ENCODE data around the gene C12orf43.
"Not testable (repeated sequence)": the region's sequence is repeated elsewhere in the genome, so short reads cannot be mapped to it uniquely, and the experiment has no call there.

C12orf43 gene

GRCh38 chr12:121015825-121016766, at the start of gene C12orf43:
Gene C12orf43, minus strand, starts transcription at chr12:121016487. Its CDS starts 13 bp downstream, at chr12:121016474.
- intact Hi-C loops (cut with DNase I), result no loop called here
- DNase-seq, result peak; percentile 89 to 99 (median 96)

- intact Hi-C loops (cut with DNase I), result no loop called here
- DNase-seq, result no peak
These were observed 49.1 kb upstream of the C12orf43 start for GRCh38 chr12:121065345-121065744.

DNA sequence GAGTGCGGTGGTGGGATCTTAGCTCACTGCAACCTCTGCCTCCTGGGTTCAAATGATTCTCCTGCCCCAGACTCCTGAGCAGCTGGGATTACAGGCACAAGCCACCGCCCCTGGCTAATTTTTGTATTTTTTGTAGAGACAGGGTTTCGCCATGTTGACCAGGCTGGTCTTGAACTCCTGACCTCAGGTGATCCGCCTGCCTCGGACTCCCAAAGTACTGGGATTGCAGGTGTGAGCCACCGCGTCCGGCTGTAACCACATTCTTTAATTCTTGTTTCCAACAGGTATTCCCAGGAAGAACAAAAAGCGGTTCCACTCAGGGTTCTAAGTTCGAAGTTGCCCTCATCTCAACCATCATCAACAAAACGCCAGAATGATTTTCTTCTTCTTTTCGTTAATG, 48.3 kb upstream of the C12orf43 start:
- DNase-seq, result peak in 1 of 10 donors; percentile 22
- intact Hi-C loops (cut with DNase I), result loop anchor here (5.0 kb wide), 2 partner anchors 33 to 48 kb away; no protein-coding TSS in a partner anchor

DNA sequence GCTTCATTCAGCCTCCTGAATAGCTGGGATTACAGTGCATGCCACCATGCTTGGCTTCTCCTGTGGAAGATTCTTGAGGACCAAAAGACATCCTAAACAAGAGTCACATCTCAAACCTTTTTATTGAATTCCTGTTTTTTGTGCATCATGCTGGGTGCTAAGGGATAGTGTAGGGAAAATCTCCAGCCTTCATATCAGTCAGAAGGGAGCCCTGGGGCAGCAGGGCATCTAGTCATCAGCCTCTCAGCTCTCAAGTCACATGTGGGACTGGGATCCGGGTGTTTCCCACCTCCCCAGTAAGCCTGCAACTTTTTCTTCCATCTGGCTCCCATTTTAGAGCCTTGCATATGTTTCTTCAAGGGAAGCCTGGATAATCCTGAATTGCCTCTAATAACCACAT, 47.8 kb upstream of the C12orf43 start:
- DNase-seq, result peak in 1 of 10 donors; percentile 20
- intact Hi-C loops (cut with DNase I), result loop anchor here (5.0 kb wide), 2 partner anchors 33 to 48 kb away; no protein-coding TSS in a partner anchor

- intact Hi-C loops (cut with DNase I), result loop anchor here (5.0 kb wide), 2 partner anchors 35 to 50 kb away; no protein-coding TSS in a partner anchor
- DNase-seq, result no peak
These were observed 46.2 kb upstream of the C12orf43 start for GRCh38 chr12:121062391-121063045.

- DNase-seq, result no peak
- intact Hi-C loops (cut with DNase I), result loop anchor here (2.0 to 5.0 kb wide), 3 partner anchors 35 to 169 kb away; no protein-coding TSS in a partner anchor
These were observed 45.5 kb upstream of the C12orf43 start for GRCh38 chr12:121061831-121062230.

- peak in 3 of 10 donors; percentile 29 to 69 (median 68) for DNase-seq
- intact Hi-C loops (cut with DNase I), result loop anchor here (2.0 to 5.0 kb wide), 3 partner anchors 37 to 170 kb away; no protein-coding TSS in a partner anchor
These were observed 44.1 kb upstream of the C12orf43 start for GRCh38 chr12:121060149-121061001.

DNA sequence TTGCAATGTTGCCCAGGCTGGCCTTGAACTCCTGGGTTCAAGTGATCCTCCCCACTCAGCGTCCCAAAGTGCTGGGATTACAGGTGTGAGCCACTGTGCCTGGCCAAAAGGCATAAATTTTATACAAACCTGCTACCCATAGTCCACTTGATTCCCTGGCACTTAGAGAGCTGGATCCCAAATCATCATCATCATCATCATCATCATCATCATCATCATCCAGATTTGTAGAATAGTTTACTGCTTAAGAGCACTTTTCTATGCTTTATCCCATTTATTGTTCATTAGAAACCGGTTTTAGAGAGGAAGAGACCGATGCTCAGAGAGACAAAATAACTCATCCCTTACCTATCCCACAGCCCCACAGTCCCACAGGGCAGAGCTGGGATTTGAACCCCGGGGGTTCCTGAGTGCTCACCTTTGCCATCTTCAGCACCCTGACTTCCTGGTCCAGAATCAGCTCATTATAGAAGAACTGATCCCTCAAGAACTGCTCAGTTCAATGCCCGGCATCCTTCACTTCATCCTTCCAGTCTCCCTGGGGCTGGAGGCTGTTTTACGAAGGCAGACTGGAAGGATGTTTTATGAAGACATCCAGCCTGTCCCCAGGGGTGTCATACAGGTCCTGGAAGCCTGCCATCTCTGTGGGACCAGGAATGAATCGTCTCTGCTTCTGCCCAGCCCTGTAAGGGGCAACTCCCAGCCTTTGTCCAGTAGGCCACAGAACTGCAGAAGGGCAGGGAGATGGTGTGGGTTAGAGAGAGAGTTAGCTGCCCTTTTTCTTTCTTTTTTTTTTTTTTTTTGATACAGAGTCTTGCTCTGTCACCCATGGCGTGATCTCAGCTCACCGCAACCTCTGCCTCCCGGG, 43.0 kb upstream of the C12orf43 start:
- intact Hi-C loops (cut with DNase I), result no loop called here
- DNase-seq, result no peak

GRCh38 chr12:121057794-121058193, 41.5 kb upstream of the C12orf43 start:
- no peak for DNase-seq
- intact Hi-C loops (cut with DNase I), result no loop called here

GRCh38 chr12:121053706-121054105, 37.4 kb upstream of the C12orf43 start:
- DNase-seq, result peak in 1 of 10 donors; percentile 24
- intact Hi-C loops (cut with DNase I), result no loop called here

DNA sequence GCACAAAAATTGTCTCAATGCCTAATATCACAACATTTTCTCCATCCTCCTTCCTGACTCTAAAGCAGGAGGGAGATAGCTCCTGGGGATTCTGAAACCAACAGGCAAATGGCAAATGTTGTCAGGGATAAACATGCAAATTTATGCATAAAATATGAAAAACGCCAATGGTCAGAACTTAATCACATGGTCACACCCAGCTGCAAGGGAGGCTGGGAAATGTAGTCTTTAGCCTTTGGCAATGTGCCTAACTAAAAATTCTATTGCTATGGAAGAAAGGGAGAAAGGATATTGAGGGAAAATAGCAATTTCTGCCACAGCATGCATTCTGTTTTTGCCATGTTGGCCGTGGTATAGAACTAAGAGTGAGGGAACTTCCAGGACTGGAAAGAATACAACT, 34.4 kb upstream of the C12orf43 start:
- peak in 1 of 10 donors; percentile 5 for DNase-seq
- intact Hi-C loops (cut with DNase I), result no loop called here

DNA sequence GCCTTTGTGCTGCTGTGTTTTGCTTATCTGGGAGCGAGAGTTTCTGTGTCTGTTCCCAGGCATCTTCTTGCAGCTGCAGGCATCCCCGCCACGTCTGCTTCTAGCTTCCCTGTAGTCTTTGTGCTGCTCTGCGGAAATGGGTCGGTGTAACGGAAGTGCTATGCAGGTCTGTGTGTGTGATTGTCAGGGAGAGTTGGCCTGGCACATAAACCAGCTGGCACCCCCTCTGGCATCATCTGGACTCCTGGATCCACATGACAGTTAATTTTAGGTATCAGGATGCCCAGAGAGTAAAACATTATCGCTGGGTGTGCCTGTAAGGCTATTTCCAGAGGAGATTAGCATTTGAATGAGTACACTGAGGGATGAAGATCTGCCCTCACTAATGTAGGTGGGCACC, 32.2 kb upstream of the C12orf43 start:
- intact Hi-C loops (cut with DNase I), result no loop called here
- peak in 5 of 10 donors; percentile 27 to 88 (median 52) for DNase-seq

DNA sequence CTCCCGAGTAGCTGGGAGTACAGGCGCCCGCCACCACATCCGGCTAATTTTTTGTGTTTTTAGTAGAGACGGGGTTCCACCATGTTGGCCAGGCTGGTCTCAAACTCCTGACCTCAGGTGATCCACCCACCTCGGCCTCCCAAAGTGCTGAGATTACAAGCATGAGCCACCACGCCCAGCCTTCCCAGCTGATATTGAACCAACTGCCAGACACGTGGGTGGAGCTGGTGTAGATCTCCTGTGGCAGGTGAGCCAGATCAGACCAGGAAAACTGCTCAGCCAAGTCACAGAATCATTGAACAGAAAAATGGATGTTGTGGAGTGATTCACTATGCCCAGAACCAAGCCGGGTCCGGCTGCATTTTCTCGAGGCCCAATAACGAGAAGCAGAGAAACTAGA, 31.1 kb upstream of the C12orf43 start:
- intact Hi-C loops (cut with DNase I), result not testable (repeated sequence)
- DNase-seq, result peak in 1 of 10 donors; percentile 49

DNA sequence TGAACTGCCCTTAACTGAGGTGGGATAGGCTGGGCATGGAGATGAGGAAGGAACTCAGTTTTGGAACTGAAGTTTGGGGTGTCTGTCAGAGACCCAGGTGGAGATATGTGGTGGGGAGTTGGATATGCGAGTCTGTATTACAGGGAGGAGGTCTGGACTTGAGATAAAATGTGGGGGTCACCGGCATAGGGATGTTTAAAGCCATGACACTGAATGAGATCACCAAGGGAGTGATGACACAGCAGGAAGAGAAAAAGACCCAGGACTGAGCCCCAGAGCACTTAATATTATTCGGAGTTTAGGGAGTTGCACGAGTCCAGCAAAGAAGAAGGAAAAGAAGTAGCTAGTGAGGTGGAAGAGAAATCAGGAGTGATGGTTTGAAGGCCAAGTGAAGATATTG, 26.8 kb upstream of the C12orf43 start:
- DNase-seq, result peak in 1 of 10 donors; percentile 1
- intact Hi-C loops (cut with DNase I), result no loop called here

DNA sequence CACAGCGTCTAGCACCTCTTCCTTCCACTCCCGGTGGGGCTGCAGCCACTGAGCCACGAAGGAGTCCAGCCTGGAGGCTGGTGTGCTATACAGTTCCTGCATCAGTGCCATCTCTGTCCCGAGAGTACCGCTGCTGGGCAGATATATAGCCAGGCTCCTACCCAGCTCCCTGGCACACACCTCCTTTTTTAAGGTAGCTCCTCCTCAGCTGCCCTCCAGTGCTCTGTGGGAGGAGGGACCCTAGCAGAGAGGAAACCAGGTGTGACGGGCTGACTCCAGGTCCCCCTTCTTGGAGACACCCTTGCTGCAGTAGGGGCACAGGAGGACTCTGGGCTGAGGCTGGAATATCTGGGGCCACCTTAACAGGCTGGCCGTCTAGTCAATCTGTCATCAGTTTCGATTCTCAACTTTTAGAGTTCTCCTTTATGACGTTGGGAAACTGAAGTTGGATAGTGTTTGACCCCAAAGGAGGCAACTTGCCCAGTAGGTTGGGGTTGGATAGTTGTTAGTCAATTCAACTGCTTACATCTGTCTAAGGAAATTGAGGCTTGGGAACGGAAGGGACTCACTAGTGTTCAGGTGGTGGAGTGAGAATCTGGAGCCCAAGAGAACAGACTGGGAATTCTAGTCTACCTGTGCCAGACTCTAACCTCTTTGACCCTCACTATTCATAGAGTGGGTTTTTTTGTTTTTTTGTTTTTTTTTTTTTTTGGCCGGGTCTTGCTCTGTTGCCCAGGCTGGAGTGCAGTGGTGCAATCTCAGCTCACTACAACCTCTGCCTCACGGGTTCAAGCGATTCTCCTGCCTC, 22.8 kb upstream of the C12orf43 start, which contains the start of gene OASL:
OASL (minus strand) TSS at position 386 of the 808 bp plus-strand sequence; CDS start at position 111, 275 bp downstream.
- peak in 1 of 10 donors; percentile 5 for DNase-seq

GRCh38 chr12:121036810-121037326, 20.6 kb upstream of the C12orf43 start:
- intact Hi-C loops (cut with DNase I), result no loop called here
- no peak for DNase-seq

More for the DNA sequence above, 22.8 kb upstream of the C12orf43 start, which contains the start of gene OASL:
- intact Hi-C loops (cut with DNase I), result no loop called here

DNA sequence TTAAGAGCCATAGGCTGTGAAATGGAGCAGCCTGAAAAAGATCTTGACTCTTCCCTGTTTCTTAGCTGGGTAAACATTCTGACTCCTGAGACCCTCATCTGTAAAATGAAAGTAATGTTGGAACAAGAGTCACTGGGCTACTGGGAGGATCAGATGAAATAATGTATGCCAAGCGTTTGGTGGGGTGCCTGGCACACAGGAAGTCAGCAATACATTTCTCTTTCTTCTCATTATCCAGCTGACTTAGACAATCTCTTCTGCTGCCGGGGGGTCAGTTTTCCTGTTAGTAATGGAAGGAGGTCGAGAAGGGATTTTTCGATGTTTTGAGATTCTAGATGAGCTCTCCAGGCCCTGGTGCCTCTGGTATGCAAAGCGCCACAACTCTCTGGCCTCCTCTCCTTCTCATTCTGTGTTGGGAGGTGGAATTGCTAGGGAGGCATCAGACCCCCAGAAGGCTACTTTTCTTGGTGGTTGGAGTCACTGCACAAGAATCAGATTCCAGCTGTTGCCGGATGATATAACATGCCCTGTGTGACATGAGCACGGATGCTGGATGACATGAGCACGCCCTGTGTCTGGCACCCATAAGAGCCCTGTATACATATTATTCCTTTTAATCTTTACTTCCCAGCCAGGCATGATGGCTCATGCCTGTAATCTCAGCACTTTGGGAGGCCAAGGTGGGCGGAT, 18.5 kb upstream of the C12orf43 start:
- intact Hi-C loops (cut with DNase I), result no loop called here
- no peak for DNase-seq
